ENCODE data around the gene ZFC3H1.

The ZFC3H1 gene

DNA sequence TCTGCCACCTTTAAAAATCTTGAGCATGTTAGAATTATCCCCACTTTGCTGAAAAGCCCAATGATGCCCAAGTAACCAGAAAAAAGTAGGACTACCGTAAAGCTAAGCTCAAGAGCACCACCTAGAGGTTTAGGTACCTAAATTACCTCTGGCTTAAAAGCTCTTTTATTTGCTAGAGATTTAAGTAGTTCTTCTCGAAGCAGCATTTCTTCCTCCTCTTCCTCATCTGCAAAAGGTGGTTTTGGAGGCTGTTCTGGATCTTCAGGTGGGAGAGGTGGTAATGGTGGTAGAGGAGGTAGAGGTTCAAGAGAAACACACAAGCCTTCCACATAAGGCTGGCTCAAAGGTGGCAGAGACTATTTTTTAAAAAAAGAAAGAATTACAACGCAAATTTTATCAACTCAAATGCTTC is 26.9 kb downstream of the ZFC3H1 start:
- peak; percentile 53 for DNase-seq

DNA sequence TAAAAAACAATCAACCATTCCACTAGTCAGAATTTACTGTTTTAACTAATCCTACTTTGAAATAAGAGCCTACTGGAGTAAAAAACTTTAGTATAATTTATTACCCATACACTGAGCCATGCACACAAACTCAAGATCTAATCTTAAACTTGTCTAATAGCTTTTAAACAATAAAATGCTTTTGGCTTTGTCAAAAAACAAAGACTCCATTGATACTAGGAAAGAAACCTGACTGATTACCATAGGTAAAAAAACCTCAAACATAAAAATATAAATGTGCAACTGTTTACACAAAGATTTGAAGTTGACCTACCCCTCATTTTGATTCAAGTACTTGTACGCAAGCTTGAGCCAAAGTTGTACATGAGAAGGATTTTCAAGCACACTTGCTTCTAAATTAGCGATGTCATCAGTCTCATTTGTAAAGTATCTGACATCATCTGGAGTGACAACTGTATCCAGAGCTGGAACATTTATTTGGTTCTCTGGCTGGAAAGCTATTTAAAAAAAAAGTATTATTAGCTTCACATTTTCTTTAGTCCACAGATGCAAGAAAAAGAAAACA is 36.1 kb downstream of the ZFC3H1 start:
- DNase-seq = no peak

DNA sequence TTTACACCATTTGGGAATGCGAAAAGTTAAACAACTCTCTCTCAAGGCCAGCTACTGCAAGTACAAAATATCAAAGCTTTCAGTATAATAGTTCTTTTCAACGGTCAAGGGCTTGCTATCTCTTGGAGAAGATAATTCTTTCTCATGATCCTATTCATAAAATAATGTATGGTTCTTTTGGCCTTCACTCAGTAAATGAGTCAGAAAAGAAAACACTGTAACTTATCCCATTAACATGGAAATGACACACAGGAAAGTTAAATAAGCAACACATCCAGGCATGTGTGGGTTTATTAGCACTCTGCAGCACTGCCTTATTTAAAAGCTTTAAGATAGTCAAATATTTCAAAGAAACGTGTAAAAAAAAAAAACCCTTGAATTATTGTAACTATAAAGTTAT is 36.9 kb downstream of the ZFC3H1 start:
- DNase-seq = peak; percentile 41

DNA sequence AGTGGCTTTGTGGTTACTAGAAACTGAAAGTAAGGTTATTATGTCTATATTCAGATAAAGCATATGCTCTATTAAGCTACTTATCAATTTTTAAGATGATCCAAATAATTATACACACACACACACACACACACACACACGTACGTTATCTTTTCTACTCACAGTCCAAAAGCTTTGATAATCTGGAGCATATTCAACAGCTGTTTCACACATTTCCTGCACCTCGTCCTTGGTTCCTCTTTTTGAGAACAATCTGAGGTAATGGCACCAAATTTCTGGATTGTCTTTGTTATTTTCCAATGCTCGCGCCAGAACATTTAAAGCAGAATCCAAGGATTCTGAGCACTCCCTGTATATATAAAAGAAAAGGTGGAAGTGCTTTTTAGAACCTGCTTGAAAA is 37.5 kb downstream of the ZFC3H1 start:
- DNase-seq = no peak

DNA sequence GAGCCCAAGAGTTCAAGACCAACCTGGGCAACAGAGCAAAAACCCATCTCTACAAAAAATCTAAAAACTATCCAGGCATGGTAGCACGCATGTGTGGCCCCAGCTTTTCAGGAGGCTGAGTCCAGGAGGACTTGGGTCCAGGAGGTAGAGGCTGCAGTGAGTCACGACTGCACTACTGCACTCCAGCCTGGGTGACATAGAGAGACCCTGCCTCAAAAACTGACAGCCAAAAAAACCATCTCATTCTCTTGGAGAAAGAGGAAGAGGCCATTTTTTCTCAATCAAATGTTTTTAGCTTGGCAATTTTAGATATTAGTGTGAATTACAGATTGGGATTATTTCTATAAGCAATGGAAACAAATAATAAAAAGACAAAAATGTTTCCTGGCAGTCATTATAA is 38.2 kb downstream of the ZFC3H1 start:
- no peak for DNase-seq

DNA sequence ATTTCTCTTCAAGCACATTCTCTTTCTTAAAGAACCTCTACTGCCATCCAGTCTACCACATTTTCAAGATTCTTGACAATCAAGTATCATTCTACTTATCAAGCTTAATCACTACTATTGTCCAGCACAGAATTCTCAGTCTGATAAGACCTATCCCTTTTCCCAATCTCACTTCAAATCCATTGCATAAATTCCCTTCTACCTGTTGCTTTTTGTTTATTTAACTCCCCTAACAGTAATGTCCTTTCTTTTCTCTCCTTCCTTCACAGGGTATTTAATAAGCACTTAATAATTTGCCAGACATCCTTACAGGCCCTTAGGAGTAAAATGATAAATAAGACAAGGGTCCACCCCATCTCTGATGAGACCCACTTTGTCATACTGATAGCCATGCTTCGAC is 41.7 kb downstream of the ZFC3H1 start:
- DNase-seq = no peak

DNA sequence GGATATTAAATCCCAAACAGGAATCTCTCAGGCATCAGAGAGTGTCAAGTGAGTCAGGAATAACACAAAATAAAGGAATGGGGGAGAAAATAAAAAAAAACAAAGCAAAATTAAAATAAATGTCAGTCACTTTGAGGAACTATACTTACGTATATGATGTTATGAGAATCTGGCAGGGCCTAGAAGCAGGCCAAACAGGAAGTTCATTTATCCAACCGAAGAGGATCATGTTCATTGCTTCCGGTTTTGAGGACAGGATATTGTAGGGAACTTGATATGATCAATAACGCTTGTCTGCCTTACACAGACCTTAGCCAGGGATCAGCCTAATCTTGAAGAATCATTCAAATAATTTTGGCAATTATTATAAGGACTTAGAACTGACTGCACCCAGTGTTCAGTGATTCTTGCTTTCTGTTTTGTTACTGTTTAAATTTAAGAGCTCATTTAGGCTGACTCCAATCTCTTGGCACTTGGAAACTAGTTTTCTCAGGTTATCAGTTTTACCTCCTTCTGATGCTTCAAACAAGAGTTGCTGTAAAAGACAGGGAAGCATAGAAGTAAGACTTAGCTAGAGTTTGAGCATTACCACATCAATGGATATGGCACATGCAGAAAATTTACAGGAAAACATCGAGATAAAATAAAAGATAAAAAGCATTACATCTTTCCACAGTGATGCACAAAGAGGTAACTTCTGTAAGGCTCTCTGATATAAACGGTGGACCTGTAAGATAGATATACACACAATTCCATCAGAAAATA is 53.4 kb downstream of the ZFC3H1 start:
- no peak for DNase-seq

DNA sequence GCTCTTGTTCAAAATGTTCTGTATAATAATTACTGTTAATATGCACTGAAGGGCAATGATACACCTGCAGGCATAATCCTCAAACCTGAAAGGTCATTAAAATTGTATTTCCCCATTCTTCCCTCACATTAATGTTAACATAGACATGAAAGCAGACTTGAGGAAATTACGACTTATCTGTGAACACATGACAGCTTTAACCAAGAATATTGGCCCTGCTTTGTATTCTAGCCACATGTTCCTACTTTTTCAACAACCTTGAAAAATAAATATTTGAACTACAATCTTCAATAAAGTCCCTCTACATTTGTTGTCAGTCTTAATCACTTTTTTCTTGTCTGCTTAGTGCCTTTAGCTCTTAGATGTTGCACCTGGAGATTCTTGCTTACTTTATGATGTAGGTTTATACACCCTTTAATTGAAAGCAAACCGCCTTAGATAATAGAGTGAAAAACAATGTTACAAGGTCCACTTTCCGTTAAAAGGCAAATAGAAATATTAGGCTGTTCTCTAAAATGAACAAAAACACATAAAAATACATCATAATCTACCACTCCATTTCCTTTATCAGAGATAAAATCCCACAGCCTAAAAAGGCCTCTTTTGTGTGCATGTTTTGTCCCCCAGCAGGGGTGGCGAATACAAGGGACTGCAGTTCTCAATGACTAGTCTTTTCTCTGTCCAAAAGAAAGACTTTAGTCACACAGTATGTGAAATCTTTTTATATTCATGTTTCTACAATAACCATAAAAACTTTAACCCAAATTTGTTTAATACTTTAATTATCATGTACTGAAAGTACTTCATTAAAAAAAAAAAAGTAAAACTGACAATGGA is 55.9 kb downstream of the ZFC3H1 start:
- DNase-seq = no peak

DNA sequence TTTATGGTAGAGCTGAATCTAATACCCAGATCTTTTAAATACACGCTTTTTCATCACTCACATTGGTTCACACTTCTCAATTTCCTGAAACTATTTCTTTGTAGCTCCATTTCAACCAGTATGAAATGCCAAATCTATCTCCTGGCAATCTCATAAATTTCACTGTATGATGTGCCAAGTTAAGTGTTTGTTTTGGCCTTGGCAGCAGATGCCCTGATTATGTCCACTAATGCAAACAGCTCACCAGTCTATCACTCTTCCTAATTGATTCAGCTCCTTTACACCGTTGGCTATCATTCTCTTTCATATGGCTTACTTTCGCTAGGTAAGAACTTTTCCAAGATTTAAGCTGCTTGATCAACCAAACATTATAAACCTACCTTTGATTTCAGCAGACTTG is 58.6 kb downstream of the ZFC3H1 start:
- no peak for DNase-seq

DNA sequence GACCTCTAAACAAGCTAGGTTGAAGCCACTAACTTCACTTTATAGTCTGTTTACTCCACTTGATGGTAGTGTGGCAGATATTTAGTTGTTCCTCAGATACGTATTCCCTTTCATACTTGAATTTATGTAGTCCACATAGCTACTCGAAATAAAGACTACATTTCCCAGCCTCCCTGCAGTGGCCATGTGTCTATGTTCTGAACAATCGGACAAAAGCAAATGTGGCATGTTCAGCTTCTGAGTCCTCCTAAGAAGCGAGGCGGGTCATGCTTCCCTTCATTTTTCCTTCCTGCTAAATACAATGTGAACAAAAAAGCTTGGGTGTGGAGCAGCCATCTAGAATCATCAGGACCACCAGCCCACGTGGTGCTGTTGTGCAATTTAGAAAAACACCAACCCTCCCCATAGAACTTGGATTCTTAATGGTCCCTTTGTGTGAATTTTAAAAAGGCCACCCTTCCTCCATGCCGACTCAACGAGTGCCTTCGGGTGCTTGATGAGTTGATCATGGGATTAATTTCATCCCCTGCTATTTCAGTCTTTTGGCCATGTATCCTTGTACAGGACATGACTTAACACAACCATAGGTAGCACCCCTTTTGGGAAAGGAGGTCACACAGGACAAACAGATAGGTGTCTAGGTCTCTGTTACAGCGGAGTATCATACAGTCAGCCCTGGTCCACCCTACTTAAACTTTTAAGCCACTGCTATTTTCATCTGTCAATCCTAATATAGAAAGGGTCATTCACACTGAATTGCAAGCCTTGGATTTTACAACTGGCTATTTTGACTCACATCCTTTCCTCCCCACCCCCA is 60.7 kb downstream of the ZFC3H1 start:
- no peak for DNase-seq

DNA sequence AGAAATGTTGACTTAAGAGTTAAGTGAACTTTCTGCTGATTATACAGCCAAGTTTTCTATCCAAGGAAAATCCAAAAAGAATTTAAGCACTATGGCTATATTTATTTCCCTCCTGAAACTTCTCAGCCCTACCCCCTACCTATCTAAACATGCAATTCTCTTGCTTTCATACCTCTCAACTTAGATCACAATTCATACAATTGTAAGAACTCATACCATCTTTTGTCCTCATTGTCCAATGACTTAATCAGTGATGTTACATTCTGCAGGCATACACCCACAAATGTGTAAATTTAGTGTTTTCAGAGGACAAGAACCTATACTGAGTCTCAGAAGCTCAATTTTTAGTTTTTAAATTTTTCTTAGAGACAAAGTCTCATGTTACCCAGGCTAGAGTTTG is 62.1 kb downstream of the ZFC3H1 start:
- no peak for DNase-seq

DNA sequence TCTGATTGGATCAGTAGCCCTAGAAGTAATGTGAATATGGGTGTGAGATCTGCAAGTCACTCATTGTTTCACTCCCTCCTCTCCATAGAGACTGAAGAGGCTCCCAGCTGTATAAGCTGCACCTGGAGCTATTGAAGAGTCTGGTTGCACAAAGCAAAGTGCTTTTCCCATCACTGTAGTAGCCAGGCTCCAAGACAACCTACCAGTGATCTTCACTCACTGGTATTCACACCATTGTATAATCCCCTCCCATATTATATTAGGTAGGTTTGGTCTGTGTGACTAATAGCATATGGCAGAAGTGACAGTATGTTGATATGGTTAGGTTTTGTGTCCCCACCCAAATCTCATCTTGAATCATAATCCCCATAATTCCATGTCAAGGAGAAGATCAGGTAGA is 64.4 kb downstream of the ZFC3H1 start:
- DNase-seq = no peak

DNA sequence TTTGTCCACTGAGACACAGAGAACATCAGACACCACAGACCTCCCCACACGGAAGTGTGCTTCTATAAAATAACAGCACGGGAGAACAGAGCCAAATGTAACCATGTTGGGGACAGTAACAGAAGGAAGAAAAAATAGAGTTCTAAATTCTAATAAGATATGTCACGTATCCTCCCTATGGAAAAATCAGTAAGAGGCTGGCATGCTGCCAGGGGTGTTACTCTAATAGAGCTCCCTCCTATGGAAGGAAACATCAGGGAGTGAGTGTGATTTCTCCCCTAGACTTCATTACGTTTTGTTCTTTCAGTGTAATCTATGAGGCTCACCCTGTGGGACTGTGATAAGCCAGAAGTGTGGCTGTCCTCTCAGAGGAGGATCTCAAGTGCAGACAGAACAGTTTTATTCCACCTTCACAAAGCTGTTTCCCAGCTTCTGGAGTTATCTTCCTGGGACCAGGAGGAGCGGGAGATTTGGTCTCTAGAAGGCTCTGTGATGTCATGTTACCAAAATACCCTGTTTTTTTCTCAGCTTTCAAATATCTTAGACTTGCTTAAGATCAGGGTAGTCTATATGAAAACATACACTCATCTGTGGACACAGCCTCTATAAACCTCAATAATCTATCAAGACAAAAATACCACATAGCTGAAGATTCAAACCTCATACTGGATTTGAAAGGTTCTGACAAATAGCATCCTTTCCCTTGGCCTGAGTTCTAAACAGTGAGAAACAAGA is 69.3 kb downstream of the ZFC3H1 start:
- DNase-seq = no peak

DNA sequence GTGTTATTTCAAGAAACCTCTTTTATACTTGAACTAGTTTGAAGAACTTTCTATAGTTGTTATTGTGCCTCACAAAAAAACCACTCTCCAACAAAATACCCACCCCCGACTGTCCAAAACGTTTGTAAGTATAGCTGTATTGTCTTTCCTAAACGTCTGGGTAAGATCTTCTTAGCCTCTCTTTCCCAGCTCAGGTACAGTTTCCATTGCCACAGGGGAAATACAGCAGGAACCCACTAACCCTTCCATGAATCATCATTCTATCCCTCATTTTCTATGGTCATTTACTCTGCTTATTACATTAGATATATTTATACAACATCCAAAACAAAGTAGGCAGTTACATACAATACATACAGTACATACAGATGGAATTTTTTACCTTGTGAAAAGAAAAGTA is 70.8 kb downstream of the ZFC3H1 start:
- no peak for DNase-seq

DNA sequence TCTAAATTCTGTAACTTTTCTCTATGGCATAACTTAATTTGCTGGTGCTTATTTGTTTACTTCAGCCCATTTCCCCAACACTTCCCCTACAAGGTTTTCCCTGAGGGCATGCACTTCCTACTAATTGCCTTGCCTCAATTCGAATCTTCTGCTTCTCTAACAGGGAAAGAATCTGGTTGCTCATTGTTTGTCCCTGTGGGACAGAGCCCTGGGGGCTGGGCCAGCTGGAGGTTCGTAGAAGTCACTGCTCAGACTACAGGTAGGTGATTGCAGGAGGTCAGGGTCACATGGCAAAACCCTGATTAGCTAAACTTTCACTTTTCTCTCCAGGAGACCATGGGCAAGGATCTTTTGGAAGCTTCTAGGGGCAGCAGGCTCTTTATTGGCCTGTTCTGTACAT is 72.0 kb downstream of the ZFC3H1 start:
- no peak for DNase-seq

DNA sequence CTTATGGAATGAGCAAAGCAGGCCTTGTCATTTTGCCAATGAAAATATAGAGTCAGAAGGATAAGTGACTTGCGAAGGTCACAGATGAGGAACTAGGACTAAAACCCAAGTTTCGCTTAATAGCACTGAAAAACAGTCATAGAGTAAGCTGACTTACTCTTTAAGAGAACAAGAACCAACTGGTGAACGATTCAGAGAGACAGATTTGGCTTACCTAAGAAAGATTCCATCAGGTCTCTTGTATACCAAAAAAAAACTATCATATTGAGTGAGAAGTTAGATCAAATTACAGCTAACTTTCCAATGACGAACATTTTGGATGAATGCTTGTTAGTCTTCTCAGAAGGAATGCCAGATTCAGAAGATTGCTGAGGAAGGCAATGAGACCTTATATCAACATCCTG is 74.2 kb downstream of the ZFC3H1 start:
- DNase-seq = peak; percentile 8

DNA sequence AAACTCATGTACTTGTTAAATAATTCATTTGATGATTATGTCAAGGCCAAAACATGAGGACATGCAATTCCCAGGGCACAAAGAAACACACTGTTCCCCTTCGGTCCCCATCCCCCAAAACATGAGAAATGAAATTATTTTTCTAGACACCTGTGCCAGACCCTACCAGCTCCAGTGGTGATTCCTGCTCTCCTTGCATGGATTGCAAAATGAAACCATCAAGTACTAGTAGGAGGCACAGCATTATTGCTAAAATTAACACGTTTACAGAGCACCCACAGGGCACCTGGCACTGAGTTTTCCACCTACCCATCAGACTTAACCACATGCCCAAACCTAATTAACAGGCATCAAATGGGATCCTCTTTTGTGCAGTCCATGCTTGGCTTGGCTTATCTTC is 76.6 kb downstream of the ZFC3H1 start:
- DNase-seq = no peak

DNA sequence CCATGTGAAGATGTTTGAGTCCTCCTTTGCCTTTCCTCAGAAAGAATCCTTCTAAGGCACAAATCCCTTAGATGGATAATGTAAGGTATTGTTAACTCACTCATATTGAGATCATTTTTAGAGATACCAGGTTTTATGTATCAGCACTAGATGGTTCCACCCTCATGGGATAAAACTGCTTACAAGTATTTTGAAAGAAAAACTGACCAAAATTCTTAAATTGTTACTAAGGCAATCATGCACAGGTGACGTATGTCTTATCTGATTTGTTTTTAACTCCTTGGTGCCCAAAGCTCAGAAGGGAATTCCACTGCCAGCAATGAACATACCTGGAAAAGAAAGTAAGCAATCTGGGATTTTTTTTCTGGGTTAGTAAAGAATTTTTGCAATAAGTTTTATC is 78.4 kb downstream of the ZFC3H1 start:
- DNase-seq = no peak

DNA sequence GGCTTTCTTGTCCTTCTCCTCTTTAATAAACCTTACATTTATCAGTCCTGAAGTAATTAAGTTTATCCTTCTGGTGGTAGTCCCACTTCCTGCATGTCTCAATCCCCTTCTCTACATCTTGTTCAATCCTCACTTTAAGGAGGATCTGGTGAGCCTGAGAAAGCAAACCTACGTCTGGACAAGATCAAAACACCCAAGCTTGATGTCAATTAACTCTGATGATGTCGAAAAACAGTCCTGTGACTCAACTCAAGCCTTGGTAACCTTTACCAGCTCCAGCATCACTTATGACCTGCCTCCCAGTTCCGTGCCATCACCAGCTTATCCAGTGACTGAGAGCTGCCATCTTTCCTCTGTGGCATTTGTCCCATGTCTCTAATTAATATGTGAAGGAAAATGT is 79.3 kb downstream of the ZFC3H1 start:
- no peak for DNase-seq

DNA sequence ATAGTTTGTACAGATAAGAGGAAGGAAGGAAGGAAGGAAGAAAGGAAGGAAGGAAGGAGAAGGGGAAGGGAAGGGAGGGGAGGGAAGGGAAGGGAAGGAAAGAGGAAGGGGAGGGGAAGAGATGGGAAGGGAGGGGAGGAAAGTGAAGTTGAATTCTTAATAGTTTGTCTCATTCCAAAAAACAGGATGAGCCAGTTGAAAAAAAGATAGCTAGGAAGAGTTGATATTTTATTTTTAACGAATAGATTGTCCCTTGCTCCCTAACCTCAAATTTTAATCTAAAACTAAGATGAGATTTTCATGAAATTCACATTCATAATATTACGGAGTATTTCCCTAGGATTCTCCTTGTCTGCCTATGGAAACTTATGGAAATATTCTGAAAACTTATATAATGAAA is 80.7 kb downstream of the ZFC3H1 start:
- no peak for DNase-seq

DNA sequence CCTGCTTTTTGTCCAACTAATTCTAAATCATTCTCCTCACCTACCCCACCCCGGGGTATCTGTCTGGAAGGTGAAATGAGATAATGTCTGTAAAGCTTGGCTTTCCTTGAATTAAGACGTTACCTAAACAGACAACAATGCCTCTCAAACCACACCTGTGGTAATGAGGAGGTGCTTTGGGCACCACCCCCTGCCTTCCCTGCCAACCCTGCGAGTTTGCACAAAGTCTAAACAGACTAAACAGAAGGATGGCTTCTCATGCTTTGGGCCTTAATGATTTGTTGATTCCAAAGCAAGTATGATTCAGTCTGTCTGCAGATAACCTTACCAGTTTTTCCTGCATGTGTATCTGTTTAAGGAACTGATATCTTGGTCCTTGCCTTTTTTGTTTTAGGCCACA is 82.4 kb downstream of the ZFC3H1 start:
- DNase-seq = no peak

DNA sequence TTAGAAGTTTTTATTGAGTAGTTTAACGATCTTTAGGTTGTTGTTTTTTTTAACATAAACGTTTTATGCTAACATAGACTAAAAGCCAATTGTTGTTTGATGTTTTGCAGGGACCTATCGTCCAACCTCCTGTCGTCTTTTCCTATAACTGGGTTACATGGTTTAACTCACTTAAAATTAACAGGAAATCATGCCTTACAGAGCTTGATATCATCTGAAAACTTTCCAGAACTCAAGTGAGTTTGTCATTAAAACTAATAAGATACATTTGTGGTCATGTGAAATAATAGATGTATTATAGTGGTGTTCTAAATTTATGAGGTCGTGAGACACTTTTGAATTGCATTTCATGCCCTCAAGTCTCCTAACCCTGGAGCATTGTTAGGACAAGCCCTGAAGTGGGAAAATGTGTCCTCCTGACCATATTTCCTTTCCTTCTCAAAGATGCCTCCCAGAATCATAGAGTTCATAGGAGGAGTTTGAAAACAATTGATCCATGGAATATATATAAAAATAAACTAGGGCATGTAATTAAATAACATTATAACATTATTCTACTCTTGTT is 84.9 kb downstream of the ZFC3H1 start:
- no peak for DNase-seq
